PC-9 (cell line): ENCODE measurements around the gene MCCD1.

Experiments used
- EZH2 ChIP-seq: fragments of 200-600 bp; sonication (generic); IDR thresholded peaks from 2 replicates; pipeline ENCODE4 v1.8.0; 2017; ENCODE audit warnings: antibody characterized with exemption, low read depth
- TF ChIP-seq, protein P1 (sequence below): fragments of 200-600 bp; sonication (generic); conservative IDR thresholded peaks from 2 replicates; pipeline ENCODE4 v1.6.1; 2017; ENCODE audit warnings: mixed run types, antibody characterized with exemption, mild to moderate bottlenecking, moderate library complexity

DNA sequence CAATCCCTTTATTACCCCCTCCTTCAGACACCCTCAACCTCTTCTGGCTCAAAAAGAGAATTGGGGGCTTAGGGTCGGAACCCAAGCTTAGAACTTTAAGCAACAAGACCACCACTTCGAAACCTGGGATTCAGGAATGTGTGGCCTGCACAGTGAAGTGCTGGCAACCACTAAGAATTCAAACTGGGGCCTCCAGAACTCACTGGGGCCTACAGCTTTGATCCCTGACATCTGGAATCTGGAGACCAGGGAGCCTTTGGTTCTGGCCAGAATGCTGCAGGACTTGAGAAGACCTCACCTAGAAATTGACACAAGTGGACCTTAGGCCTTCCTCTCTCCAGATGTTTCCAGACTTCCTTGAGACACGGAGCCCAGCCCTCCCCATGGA lies 48.8 kb downstream of the MCCD1 start:
- TF ChIP-seq, protein P1, sequence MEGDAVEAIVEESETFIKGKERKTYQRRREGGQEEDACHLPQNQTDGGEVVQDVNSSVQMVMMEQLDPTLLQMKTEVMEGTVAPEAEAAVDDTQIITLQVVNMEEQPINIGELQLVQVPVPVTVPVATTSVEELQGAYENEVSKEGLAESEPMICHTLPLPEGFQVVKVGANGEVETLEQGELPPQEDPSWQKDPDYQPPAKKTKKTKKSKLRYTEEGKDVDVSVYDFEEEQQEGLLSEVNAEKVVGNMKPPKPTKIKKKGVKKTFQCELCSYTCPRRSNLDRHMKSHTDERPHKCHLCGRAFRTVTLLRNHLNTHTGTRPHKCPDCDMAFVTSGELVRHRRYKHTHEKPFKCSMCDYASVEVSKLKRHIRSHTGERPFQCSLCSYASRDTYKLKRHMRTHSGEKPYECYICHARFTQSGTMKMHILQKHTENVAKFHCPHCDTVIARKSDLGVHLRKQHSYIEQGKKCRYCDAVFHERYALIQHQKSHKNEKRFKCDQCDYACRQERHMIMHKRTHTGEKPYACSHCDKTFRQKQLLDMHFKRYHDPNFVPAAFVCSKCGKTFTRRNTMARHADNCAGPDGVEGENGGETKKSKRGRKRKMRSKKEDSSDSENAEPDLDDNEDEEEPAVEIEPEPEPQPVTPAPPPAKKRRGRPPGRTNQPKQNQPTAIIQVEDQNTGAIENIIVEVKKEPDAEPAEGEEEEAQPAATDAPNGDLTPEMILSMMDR = no peak
- no peak for TF ChIP-seq EZH2
